NCI-H345 treated with DMSO at 0.1 percent for 48 hours (cell line): Measurements from ENCODE around the gene TEX13B.

ENCODE experiments used
- DNase-seq: peaks from one replicate; lab custom pipeline; 2025; ENCODE audit not compliant: unreplicated experiment; lab: John Stamatoyannopoulos, UW

The TEX13B gene

DNA sequence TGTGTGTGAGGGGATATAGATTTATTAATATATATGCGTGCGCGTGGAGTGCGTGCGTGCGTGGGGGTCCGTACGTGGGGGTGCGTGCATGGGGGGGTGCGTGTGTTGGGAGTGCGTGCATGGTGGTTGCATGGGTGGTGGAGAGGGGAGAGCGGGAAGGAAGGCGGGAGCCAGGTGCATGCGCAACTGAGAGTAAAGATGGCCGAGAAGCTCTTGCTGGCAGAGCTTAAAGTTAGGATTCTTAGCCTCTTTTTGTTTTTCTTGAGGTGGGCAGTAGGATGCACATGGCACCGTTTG is 45.8 kb downstream of the TEX13B start:
- no peak for DNase-seq

DNA sequence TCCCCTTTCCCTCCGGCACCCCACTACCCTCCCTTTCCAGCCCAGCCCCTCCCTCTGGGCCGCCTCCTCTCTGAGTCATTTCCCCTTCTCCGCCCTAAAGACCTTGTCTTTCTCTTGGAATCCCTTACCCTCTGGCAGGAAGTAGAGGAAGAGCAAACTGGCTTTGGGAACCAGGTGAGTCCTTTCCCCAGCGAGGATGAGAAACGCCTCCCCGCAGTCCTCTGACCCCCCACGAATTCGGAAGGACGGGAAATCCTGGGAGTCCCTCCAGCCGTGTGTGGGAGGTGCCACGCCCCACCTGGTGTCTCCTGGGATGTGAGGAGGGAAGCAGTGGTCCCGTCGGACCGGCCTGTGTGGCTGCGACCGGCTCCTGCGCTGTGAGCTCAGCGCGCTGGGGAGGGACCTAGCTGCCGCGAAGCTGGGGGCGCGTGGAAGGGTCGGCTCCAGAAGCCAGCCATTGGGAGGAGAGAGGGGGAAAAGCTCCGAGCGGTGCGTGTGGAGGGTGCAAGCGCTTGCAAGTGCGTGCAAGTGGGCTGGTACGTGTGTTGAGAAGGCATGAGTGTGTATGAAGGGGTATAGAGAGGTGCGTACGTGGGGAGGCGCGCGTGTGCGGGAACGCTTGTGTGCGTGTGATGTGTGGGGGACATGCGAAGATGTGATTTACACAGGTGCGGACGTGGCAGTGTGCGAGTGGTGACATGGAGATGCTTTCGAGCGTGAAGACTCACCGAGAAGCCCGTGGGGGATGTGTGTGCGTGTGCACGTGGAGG is 46.3 kb downstream of the TEX13B start:
- DNase-seq: peak; percentile 2

DNA sequence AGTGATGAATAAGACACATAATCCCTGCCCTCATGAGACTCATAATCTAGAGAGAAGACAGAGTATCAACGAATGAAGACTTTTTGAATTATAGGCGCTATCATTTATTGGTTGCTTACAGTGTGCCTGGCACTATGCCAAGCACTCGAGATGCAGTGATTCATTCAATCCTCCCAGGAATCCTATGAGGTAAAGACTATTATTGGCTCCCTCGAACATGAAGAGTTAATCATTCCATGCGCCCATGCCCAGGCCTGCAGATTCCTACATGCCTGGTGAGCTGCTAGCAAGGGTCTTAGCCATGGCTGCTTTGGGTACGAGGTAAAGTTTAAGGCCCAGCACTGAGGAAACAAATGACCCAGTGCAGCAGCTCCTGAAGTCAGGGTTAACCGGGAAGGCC is 47.0 kb downstream of the TEX13B start:
- DNase-seq: no peak

DNA sequence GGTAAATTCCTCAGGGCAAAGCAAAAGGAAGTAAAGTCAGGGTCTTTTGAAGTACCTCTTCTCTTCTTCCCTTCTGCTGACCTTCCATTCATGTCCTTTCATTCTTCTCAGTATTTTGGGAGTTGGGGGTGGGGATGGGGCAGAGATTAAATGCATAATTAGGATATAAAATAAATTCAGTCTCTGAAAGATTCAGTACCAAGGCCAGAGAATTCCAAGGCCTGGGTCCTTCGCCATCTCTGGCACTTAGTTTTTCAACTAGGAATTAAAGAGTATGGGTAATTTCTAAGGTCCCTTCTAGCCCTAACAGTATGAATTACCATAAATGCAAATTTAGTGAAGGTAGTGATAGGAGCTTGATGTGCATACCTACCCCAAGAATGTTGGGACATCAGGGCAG is 47.9 kb downstream of the TEX13B start:
- DNase-seq: no peak
